HG03439 (cell line): Measurements from ENCODE around the gene LAMB4.
"Not testable (repeated sequence)": the region's sequence is repeated elsewhere in the genome, so short reads cannot be mapped to it uniquely, and the experiment has no call there.

ENCODE experiments used
- ATAC-seq: cut with Tn5 transposase; IDR thresholded peaks from one replicate; pipeline ENCODE4 v1.9.1; 2021; ENCODE audit warnings: mild to moderate bottlenecking, moderate library complexity; ENCODE audit not compliant: unreplicated experiment

LAMB4 gene

GRCh38 chr7:108049962-108050361, 80.2 kb downstream of the LAMB4 start:
- no peak for ATAC-seq

- no peak for ATAC-seq
Observed at GRCh38 chr7:108048422-108048821, 81.7 kb downstream of the LAMB4 start.

GRCh38 chr7:108046952-108047506, 83.1 kb downstream of the LAMB4 start:
- ATAC-seq = no peak

GRCh38 chr7:108045669-108046068, 84.5 kb downstream of the LAMB4 start:
- ATAC-seq = no peak

GRCh38 chr7:108045154-108045553, 85.0 kb downstream of the LAMB4 start:
- no peak for ATAC-seq

- no peak for ATAC-seq
Observed at GRCh38 chr7:108044345-108044744, 85.8 kb downstream of the LAMB4 start.

- no peak for ATAC-seq
Observed at GRCh38 chr7:108038986-108039385, 91.2 kb downstream of the LAMB4 start.

GRCh38 chr7:108037741-108038140, 92.4 kb downstream of the LAMB4 start:
- no peak for ATAC-seq

GRCh38 chr7:108037140-108037539, 93.0 kb downstream of the LAMB4 start:
- ATAC-seq = no peak

GRCh38 chr7:108034586-108034985, 95.6 kb downstream of the LAMB4 start:
- ATAC-seq = no peak

GRCh38 chr7:108033776-108034497, 96.2 kb downstream of the LAMB4 start:
- no peak for ATAC-seq

GRCh38 chr7:108033309-108033708, 96.9 kb downstream of the LAMB4 start:
- ATAC-seq = not testable (repeated sequence)

- ATAC-seq = no peak
Observed at GRCh38 chr7:108030516-108030915, 99.6 kb downstream of the LAMB4 start.

- ATAC-seq = no peak
Observed at GRCh38 chr7:108029034-108029433, 101.1 kb downstream of the LAMB4 start.

GRCh38 chr7:108028111-108028510, 102.0 kb downstream of the LAMB4 start:
- no peak for ATAC-seq

GRCh38 chr7:108027239-108027638, 102.9 kb downstream of the LAMB4 start:
- ATAC-seq = no peak

- ATAC-seq = no peak
Observed at GRCh38 chr7:108026647-108027046, 103.5 kb downstream of the LAMB4 start.

- ATAC-seq = no peak
Observed at GRCh38 chr7:108026116-108026515, 104.0 kb downstream of the LAMB4 start.

GRCh38 chr7:108024538-108024937, 105.6 kb downstream of the LAMB4 start:
- ATAC-seq = no peak

- ATAC-seq = no peak
Observed at GRCh38 chr7:108020585-108020984, 109.6 kb downstream of the LAMB4 start.

- no peak for ATAC-seq
Observed at GRCh38 chr7:108018668-108019067, 111.5 kb downstream of the LAMB4 start.

GRCh38 chr7:108017776-108018151, 112.4 kb downstream of the LAMB4 start:
- ATAC-seq = no peak
